Stimulated activated CD8-positive, alpha-beta memory T cell treated with anti-CD3 and anti-CD28 coated beads, Interleukin-15, amount 100 ng/mL, for 24 hours (primary cell): ENCODE measurements around the gene TBCD.
"Not testable (repeated sequence)": the region's sequence is repeated elsewhere in the genome, so short reads cannot be mapped to it uniquely, and the experiment has no call there.

Experiments
- DNase-seq: peaks from one replicate; pipeline ENCODE4 v3.0.0-alpha.2; 2020; ENCODE audit warnings: low read depth

Gene TBCD

DNA sequence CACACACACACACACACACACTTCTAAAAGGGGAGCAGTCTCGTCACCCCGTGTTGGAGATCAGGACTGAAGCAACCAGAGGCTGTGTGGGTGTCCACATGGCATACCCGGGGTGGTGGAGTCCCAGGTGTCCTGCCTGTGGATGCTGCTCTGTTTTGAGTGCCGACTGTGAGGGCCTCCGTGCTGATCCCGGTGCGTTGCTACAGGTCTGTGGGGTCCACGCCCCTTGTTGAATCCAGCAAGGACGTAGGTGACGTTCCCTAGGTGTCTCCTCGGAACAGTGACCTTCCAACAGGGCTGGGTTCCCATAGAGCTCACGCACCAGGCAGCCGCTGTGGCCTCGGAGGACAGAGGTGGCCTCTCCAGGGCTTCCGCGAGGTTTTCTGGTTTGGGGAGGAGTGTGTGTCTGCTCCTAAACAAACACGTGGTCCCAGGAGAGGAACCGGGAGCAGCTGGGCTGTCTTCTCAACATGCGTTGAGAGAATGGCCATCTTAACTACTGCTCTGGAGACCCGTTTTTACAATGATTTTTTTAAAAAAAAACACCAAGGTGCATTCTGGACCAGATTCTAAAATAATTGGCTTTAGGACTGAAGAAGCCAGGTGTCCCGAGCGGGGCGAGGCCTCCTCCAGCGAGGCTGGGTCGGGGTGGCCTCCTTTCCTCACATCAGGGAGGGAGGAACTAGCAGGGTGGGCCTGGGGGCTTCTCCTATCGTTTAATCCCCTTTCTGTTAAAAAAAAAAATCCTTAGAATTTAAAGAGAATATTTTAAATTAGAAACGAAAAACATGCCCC lies 188.6 kb downstream of the TBCD start:
- no peak for DNase-seq

GRCh38 chr17:82941021-82942001 lies 189.4 kb downstream of the TBCD start:
- no peak for DNase-seq

- no peak for DNase-seq
Measured at GRCh38 chr17:82942166-82943130, 190.6 kb downstream of the TBCD start.

- DNase-seq = no peak
Measured at GRCh38 chr17:82943339-82943738, 191.5 kb downstream of the TBCD start.

DNA sequence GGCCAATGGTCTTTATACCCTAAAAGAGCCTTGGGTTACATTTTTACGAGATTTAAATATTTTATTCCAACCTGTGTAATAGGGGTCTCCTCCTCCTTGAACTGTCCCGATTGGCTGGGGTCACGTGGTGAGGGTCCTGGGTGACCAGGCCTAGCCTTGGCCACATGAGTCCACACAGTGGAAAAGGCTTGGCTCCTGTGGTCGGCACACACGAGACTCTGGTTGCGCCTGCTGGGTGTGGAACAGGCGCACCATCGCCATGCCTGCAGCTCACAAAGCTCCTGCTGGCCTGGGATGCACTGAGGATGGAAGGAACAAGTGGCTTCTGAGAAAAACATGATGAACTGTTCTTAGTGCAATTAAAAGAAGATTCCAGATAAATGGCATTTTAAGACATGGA lies 191.9 kb downstream of the TBCD start:
- no peak for DNase-seq

DNA sequence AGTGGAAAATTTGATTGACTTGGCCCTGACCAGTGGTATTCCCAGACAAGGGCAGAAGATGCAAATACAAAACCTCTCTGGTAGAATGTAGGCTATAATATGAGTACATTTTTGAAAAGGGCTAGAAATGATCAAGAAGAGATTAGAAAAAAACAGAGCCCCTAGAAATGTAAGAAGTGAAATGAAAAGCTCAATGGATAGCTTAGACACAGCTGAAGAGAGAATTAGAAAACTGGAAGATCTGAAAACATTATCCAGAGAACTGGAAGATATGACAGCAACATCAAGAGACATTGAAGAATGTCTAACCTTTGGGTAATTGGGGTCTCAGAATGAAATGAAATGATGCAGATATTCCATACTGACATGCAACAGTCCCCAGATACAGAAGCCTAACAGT lies 193.1 kb downstream of the TBCD start:
- no peak for DNase-seq

DNA sequence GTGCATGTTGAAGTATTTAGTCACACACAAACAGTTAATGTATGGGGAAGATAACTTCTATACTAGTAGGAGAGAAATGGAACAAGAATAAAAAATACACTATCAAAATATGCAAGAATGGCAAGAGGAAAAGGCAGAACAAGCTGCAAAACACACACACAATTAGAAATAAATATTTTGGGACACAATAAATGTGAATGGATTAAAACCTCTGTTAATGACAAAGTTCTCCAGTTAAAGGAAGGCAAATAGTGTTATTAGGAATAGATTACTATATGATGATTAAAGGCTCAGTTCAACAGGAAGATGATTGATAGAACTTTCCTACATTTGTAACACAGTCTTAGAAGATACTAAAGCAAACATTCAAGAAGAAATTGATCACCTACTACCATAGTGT lies 194.2 kb downstream of the TBCD start:
- DNase-seq = no peak

DNA sequence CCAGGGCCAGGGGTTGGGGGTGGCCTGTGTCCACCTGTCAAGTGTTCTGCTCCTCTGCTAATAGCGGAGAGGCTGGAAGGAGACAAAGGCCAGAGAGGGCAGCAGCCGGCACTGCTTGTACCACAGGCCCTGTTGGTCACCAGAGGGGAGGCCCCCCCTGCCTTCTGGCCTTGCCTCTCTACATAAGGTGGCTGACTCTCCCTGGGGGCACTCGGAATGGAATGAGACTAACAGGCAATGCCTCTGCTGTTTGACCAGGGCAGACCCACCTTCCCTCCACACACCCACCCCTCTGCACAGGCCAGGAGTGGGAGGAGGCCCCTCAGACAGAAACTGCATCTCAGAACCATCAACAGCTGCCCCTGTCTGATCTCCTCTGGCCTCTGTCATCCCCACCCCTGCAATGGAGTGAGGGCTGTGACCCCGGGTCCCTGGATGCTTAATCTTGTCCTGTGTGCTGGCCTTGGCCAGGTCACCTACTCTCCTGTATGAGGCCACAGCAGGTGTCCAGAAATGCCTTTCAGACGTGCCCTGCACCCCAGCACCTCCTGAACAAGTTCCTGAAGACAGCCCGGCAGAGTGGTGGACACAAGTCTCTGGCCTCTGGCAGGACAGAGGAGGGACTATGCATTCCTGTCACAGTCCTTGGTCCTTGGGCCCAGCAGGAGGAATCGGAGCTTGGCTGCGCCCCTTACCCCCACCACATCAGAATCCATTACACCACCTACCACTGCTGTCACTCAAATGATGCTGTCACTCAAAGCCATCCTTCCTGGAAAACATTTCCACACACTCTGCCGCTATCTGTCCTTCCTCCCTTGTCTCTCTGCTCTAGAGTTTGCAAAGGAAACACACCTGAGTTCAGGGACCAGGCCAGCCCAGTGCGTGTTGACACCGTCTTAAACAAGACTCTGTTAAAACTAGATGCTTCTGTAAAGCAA lies 195.5 kb downstream of the TBCD start:
- DNase-seq = no peak

DNA sequence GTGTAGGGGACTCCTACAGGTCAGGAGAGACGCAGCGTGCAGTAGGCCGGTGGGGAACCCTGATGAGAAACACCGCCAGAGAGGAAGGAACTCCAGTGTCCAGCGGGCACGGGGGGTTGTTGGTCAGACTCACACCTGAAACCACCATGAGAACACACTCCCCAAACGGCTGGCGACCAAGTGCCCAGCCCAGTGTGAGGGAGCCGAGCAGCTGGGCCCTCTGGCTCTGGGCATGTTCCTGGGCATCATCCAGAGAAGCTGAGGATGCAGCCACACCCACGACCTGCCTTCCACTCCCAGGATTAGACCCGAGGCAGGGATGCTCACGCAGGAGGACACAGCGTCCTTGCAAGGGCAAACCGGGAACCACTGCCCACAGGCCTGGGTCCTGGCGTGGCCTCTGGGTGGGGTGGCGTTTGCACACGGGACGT lies 196.2 kb downstream of the TBCD start:
- DNase-seq = no peak

GRCh38 chr17:82948957-82949356 lies 197.1 kb downstream of the TBCD start:
- no peak for DNase-seq

GRCh38 chr17:82949361-82949760 lies 197.5 kb downstream of the TBCD start:
- DNase-seq = no peak

DNA sequence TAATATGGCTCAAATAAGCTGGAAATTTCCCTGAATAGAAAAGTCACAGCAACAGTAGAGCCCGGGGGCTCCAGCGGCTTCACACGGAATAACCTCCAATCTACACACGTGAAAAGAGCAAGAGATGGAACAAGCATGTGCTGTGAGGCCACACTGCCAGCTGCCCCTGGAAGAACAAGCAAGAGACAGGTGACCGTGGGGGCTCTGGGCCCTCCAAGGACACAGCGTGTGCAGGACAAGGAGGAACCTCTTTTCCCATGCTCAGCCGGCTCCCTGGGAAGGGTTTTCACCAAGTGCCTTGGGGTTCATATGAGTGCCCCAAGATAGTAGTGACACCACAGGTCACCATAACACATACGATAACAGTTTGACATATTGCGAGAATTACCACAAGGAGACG lies 198.1 kb downstream of the TBCD start:
- no peak for DNase-seq

- no peak for DNase-seq
Measured at GRCh38 chr17:82950525-82951102, 198.7 kb downstream of the TBCD start.

GRCh38 chr17:82952019-82952418 lies 200.2 kb downstream of the TBCD start:
- DNase-seq = no peak

GRCh38 chr17:82955106-82955505 lies 203.2 kb downstream of the TBCD start:
- DNase-seq = not testable (repeated sequence)

DNA sequence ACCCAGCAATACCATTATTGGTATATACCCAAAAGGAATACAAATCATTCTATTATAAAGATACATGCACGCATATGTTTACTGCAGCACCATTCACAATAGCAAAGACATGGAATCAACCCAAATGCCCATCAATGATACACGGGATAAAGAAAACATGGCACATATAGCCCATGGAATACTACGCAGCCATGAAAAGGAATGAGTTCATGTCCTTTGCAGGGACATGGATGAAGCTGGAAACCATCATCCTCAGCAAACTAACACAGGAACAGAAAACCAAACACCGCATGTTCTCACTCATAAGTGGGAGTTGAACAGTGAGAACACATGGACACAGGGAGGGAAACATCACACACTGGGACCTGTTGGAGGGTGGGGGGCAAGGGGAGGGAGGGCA lies 203.8 kb downstream of the TBCD start:
- not testable (repeated sequence) for DNase-seq

DNA sequence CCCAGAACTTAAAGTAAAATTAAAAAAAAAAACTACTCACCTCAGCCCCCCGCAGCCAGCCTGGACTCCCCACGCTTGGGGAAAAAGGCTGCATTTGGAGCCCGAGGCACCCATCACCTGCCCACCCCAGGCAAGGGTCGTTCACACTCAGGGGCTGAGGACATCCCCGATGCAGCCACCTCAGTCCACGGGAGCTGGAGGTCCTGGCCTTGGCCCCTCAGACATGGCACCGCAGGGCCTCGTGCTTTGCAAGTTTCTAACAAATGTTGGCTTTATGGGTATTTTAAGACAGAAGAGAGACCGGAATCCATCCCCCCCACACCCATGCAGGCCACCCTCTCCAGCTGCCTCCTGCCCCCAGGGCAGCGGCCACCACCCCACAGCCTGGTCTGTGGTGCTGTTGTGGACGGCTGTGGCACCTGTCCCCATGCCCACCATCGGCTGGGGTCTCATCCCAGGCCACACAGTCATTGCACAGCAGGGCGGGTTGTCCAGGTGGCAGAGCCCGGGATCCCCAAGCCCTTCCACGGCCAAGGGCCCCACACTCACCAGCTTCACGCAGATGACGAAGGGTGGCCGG lies 204.4 kb downstream of the TBCD start:
- DNase-seq = no peak

- DNase-seq = no peak
Measured at GRCh38 chr17:82956726-82957468, 205.0 kb downstream of the TBCD start.

GRCh38 chr17:82957469-82957795 lies 205.6 kb downstream of the TBCD start:
- no peak for DNase-seq
